Smooth muscle cell of the coronary artery (primary cell): ENCODE measurements around the gene RHAG. TPM values are rescaled to one million over a fixed set of nuclear protein-coding genes. Genes with fewer than 3 reads are reported as not detected.

Source experiments
- total RNA-seq: library from RNA; depleted of rRNA; stranded (reverse); fragments of >200 nt; gene quantifications from 2 replicates; pipeline ENCODE4 v1.2.3, GENCODE V29; 2014; ENCODE audit warnings: low replicate concordance

The RHAG gene
- total RNA-seq = not detected in 2 replicates

GRCh38 chr6:49636713-49637349, at the start of gene RHAG:
Gene RHAG (minus strand): TSS chr6:49636839. CDS start chr6:49636812, 27 bp downstream.

Other genes starting within 250 kb of the RHAG start
- gene MMUT, start 173.6 kb downstream of the RHAG start, total RNA-seq = 13.2 and 13.3 TPM in 2 replicates
- gene CENPQ, start 173.5 kb downstream of the RHAG start, total RNA-seq = 0.35 and 2.3 TPM in 2 replicates
- not detected in 2 replicates for gene GLYATL3, start 136.9 kb downstream of the RHAG start, total RNA-seq
- not detected in 2 replicates for gene C6orf141, start 86.2 kb downstream of the RHAG start, total RNA-seq
- not detected in 2 replicates for gene CRISP2, start 76.7 kb upstream of the RHAG start, total RNA-seq
- gene CRISP3, start 107.5 kb upstream of the RHAG start, total RNA-seq = not detected in 2 replicates
- gene PGK2, start 150.4 kb upstream of the RHAG start, total RNA-seq = not detected in 2 replicates
- not detected in 2 replicates for gene CRISP1, start 229.7 kb upstream of the RHAG start, total RNA-seq